Umbilical cord (tissue), 2 donors: Measurements from ENCODE around the gene C5orf22. TPM values are rescaled to one million over a fixed set of nuclear protein-coding genes. Genes with fewer than 3 reads are reported as not detected.
"Not testable (repeated sequence)": the region's sequence is repeated elsewhere in the genome, so short reads cannot be mapped to it uniquely, and the experiment has no call there.

Experiments used
- DNase-seq: peaks from one replicate; pipeline ENCODE4 v3.0.0-alpha.2; 2015; ENCODE audit warnings: low spot score
- total RNA-seq: library from RNA; depleted of rRNA; stranded (reverse); fragments of >200 nt; gene quantifications from one replicate; pipeline ENCODE4 v1.2.3, GENCODE V29; 2014; ENCODE audit warnings: low replicate concordance; ENCODE audit not compliant: insufficient read depth

The C5orf22 gene
- total RNA-seq: 24.3 TPM

DNA sequence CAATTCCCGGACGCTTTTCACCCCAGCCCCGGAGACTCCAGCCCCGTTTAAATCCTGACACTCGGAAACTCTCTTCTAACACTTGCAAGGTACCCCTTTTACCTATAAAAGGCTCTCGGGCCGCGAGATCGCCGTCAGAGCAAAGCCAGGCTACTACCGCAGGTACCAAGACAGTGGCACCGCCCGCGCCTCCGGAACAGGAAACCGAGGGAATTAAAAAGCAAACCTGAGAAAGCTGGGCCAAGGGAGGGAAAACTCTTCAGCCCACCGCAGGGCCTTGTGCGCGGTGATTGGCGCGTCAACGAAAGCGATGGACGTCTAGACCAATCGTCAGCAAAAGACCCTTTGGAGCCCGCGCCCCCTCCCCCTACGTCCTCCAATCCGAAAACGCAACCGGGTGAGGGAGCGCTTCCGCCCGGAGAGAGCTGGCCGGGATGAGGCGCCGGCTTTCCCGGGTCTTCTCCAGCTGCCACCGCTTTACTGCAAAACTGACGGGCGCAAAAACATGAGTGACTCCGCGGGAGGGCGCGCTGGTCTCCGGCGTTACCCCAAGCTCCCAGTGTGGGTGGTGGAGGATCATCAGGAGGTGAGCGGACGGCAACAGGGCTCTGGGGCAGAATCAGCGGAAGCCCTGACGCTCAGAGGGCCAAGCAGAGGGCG lies at the start of gene C5orf22, which contains the start of gene DROSHA:
TSS of gene C5orf22 (plus strand) at position 414 of the 660 bp plus-strand sequence. CDS start at position 506, 92 bp downstream.
TSS of gene DROSHA (minus strand) at position 206 of the 660 bp plus-strand sequence. CDS start 3,034 bp downstream, outside the sequence.
- peak; percentile 99 for DNase-seq

DNA sequence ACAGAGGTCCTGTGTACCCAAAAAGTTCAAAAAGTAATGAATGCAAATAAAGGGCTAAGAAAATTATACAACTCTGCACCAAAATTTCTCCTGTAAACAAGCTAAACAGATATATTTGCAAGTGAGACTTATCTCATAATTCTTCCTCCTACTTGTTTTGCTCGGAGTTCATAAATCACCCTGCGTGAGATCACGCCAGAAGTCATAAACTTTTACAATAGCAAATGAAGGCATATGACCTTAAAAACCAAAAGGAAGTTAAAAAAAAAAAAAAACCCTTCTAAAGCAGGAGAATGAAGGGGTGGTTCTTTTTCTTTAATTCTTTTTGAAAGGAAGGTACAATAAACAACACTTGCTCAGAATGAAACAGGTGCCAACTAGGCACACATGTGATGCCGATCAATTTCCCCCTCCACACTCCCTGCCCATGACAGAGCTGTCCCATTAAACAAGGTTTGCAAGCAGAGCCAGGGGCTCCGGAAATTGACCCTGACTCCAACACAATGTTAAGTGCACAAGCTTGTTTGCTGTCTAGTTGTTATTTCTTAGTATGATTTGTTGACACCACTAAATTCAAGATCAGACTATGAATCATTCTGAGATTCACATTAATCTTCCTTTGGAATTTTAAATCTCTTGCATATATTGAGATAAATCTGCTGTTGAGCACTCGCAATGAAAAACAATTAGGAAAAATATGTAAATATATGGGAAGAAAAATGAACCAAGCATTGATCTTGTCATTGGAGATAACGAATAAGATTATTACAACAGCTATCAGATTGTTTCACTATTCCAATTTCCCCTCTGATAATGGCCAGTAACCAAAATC lies 46.5 kb upstream of the C5orf22 start:
- no peak for DNase-seq

DNA sequence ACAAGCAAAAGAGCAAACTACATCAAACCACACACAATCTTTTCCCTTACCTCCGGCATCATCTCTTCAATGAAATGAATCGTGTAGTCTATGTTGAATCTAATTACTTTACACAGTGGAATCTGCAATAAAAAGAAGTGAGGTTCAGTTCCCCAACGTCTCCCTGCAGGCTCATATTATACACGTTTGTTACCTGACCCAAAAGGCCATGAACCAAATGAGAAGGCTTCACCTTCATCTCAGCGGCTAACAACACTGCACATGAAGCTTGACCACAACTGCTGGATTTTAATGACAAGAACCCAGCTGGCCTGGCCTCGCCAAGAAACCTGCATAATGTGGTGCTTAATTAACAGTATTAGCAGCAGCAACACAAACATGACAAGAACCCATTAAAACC lies 45.7 kb upstream of the C5orf22 start:
- no peak for DNase-seq

- DNase-seq: no peak
Measured at GRCh38 chr5:31487506-31487905, 44.6 kb upstream of the C5orf22 start.

DNA sequence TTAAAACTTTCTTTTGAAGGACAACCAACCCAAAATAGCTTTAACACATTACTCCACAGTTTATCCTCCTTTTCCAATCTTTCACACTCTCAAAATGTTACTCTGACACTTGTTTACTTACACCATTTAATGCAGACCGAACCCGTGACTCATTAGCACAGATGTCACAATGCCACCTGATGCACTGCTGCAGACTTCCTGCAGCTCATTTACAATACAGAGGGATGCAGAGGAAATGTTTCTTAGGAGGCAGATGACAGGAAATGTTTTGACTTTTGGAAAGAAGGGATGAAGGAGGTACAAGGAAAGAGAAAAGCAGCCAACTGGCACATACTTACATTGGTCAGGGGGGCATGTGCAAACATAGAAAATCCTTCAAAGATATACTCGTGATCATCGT lies 39.2 kb upstream of the C5orf22 start:
- DNase-seq: no peak

- no peak for DNase-seq
Measured at GRCh38 chr5:31495336-31495735, 36.8 kb upstream of the C5orf22 start.

GRCh38 chr5:31496301-31496700 lies 35.8 kb upstream of the C5orf22 start:
- DNase-seq: no peak

DNA sequence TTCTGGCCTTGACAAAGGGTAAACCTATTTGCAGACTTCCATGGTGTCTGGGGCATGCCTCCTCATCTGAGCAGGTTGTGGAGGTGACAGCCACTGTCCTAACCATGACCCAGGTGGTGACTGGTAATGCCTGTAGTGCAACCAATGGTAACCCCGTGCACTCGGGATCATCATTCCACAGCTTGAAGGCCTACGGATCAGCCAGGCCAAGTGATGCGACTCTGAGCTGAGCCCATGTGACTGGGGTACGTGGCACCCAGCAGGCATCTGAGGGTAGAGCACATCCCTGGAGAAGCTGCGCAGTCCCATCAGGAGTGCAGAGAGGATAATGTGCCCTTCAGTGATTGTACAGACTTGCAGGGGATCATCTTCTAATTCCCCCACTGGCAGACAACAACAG lies 35.2 kb upstream of the C5orf22 start:
- DNase-seq: no peak

DNA sequence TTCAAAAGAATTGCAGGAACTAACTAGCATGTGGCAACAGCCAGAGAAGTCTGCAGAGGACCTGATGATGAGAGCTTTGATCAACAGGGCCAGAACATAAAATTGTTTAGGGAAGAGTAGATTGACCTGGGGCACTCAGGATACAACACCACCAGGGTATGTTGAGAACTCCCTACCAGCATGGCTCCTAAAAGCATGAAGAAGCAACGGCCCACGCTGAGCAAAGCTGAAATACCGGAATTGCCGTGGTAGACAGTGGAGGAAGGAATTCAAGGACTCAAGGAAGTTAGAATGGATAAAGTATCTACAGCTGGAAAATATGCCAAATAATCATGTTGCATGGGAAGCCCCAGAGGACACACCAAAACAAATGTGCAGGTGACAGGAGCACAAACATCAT lies 31.8 kb upstream of the C5orf22 start:
- no peak for DNase-seq

DNA sequence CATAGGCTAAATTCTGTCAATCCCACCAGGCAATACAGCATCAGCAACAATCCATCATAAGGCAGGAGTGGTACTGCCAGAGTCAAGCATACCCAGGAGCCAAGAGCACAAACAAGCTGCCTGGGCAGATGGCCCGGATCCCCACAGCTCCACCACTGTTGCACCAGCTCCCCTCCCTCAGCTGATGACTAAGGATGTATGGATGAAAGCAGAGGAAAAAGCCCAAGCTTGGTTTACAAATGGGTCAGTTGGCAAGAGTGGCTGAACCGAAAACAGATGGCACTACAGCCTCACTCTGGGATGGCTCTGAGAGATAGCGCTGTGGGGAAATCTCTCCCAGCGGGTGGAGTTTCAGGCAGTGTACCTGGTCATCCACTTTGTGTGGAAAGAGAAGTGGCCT lies 29.6 kb upstream of the C5orf22 start:
- DNase-seq: no peak

DNA sequence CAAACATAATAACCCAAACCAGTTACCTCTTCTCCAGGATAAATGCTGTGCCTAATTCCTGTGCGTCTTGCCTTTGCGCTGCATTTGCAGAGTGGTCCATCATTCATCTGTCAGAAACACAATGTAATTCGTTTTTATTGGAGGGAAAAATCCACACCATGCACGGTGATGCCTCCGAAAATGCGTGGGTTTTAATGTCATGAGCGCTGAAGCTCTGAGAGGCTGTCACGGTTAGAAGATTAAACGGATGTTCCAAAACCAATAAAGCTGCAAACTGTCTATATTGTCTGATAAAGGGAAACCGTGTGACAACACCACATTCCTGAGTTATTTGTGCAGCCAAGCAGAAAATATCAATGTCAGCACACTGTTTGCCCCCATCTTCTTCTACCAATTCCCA lies 27.6 kb upstream of the C5orf22 start:
- DNase-seq: no peak

- no peak for DNase-seq
Measured at GRCh38 chr5:31511305-31511704, 20.8 kb upstream of the C5orf22 start.

DNA sequence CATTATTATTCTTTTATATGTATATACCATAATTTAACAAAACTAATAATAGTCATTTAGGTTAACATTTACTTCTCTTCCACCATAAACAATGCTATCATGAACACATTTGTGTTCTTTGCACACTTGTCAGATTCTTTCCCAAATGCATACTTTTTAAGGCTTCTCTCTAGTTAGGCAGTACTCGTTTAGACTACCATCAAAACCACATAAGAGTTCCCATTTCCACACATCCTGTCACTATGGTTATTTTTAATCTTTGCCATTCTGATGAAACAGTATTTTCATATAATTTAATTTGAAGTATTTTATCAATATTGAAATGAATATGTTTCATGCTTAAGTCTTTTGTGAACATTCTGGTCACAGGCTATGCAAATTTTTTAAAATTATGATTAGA lies 15.3 kb upstream of the C5orf22 start:
- no peak for DNase-seq

GRCh38 chr5:31523041-31523440 lies 9.1 kb upstream of the C5orf22 start:
- no peak for DNase-seq

- DNase-seq: no peak
Measured at GRCh38 chr5:31530541-31531265, 1.4 kb upstream of the C5orf22 start.

- no peak for DNase-seq
Measured at GRCh38 chr5:31531543-31531887, 586 bp upstream of the C5orf22 start.

- no peak for DNase-seq
Measured at GRCh38 chr5:31534527-31535046, 2.5 kb downstream of the C5orf22 start.

DNA sequence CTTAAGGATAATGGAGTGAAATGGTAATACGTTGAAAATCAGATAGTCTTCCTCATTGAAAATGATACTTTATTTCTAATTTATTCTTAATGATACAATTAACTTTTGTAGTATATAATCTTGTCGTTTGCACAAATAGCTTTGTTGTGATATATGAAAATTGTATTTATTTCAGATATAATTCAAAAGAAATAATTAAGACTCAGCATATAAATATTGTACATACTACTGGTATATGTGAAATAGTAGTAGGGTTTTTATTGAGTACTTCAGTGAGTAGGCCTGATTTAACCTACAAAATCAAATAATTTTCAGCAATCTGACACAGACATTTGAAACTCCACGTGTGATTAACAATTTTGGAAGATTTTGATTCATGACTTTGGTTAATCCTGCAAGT lies 4.8 kb downstream of the C5orf22 start:
- no peak for DNase-seq

- DNase-seq: no peak
Measured at GRCh38 chr5:31537349-31537748, 5.2 kb downstream of the C5orf22 start.

- no peak for DNase-seq
Measured at GRCh38 chr5:31537851-31538250, 5.8 kb downstream of the C5orf22 start.

DNA sequence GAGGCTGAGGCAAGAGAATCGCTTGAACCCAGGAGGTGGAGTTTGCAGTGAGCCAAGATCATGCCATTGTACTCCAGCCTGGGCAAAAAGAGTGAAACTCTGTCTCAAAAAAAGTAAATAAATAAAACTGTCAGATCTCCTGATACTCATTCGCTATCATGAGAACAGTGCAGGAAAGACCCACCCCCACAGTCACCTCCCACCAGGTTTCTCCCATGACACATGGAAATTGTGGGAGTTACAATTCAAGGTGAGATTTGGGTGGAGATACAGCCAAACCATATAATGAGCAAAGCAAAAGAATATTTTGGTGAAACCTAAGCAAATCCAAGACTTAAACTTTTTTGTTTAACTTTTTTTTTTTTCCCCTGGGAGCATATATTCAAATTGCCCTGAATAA lies 17.0 kb downstream of the C5orf22 start:
- not testable (repeated sequence) for DNase-seq

DNA sequence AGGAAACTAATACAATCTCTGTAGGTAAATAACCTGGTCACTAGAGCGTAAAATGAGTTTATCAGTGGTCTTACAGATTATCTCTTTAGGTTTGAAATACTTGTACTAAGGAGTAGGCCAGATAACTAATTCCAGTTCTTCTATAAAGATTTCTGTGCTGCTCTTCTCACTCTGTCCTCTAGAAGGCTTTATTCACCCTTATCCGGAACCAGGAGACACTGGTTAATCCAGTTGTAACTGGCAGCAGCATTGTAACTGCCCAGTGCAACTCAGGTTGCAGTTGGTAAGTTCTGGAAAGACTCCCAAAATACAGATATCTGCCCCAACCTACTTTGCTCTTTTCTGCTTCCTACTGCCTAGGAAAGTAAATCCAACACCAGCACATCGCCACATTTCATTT lies 19.8 kb downstream of the C5orf22 start:
- no peak for DNase-seq
